CMK (cell line): ENCODE data around the gene ADAM8.

ENCODE experiments used
- DNase-seq: peaks from one replicate; pipeline ENCODE4 v3.0.0-alpha.2; 2010; ENCODE audit warnings: low read depth

Gene ADAM8

GRCh38 chr10:133308421-133309099 is 31.9 kb upstream of the ADAM8 start, which contains the start of the genes TUBGCP2 and ZNF511:
TUBGCP2 (minus strand) TSS chr10:133308872; CDS start chr10:133302941, 5,931 bp downstream.
ZNF511 (plus strand) TSS chr10:133308914; CDS start chr10:133308944, 30 bp downstream.
- DNase-seq = peak; percentile 68

- DNase-seq = peak; percentile 45
Measured at GRCh38 chr10:133307776-133308420, 31.2 kb upstream of the ADAM8 start.

- DNase-seq = no peak
Measured at GRCh38 chr10:133306941-133307379, 30.3 kb upstream of the ADAM8 start.

GRCh38 chr10:133306097-133306476 is 29.4 kb upstream of the ADAM8 start:
- no peak for DNase-seq

- no peak for DNase-seq
Measured at GRCh38 chr10:133303206-133303605, 26.5 kb upstream of the ADAM8 start.

GRCh38 chr10:133302230-133302629 is 25.6 kb upstream of the ADAM8 start:
- DNase-seq = no peak

- no peak for DNase-seq
Measured at GRCh38 chr10:133299738-133300137, 23.1 kb upstream of the ADAM8 start.

GRCh38 chr10:133299224-133299623 is 22.6 kb upstream of the ADAM8 start:
- DNase-seq = no peak

GRCh38 chr10:133298466-133298865 is 21.8 kb upstream of the ADAM8 start:
- no peak for DNase-seq

GRCh38 chr10:133297504-133297903 is 20.8 kb upstream of the ADAM8 start:
- DNase-seq = no peak

- DNase-seq = no peak
Measured at GRCh38 chr10:133295426-133296320, 19.0 kb upstream of the ADAM8 start.

- DNase-seq = no peak
Measured at GRCh38 chr10:133294189-133294588, 17.5 kb upstream of the ADAM8 start.

- no peak for DNase-seq
Measured at GRCh38 chr10:133293810-133294119, 17.1 kb upstream of the ADAM8 start.

GRCh38 chr10:133292919-133293809 is 16.5 kb upstream of the ADAM8 start:
- no peak for DNase-seq

GRCh38 chr10:133289761-133290160 is 13.1 kb upstream of the ADAM8 start:
- no peak for DNase-seq

- DNase-seq = no peak
Measured at GRCh38 chr10:133287832-133288500, 11.3 kb upstream of the ADAM8 start.

- no peak for DNase-seq
Measured at GRCh38 chr10:133286366-133286765, 9.7 kb upstream of the ADAM8 start.

GRCh38 chr10:133285217-133285616 is 8.5 kb upstream of the ADAM8 start:
- no peak for DNase-seq

GRCh38 chr10:133283931-133284330 is 7.3 kb upstream of the ADAM8 start:
- no peak for DNase-seq

GRCh38 chr10:133282846-133283390 is 6.2 kb upstream of the ADAM8 start:
- DNase-seq = no peak
